ENCODE measurements around the gene SLC16A12.
A peak's percentile ranks its signal among the peaks of the same experiment; 100 is the strongest.

SLC16A12 gene

DNA sequence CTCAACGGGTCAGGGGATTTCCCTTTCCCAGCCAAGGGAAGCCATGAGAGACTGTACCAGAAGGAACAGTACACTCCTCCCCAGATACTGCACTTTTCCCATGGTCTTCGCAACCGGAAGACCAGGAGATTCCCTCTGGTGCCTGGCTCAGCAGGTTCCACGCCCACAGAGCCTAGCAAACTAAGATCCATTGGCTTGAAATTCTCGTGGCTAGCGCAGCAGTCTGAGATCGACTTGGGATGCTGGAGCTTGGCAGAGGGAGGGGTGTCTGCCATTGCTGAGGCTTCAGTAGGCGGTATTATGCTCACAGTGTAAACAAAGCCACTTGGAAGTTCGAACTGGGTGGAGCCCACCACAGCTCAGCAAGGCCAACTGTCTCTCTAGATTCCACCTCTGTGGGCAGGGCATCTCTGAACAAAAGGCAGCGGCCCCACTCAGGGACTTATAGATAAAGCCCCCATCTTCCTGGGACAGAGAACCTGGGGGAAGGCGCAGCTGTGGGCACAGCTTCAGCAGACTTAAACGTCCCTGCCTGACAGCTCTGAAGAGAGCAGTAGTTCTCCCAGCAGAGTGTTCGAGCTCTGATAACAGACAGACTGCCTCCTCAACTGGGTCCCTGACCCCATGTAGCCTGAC lies 29.6 kb downstream of the SLC16A12 start:
- TF ChIP-seq, protein P1, sequence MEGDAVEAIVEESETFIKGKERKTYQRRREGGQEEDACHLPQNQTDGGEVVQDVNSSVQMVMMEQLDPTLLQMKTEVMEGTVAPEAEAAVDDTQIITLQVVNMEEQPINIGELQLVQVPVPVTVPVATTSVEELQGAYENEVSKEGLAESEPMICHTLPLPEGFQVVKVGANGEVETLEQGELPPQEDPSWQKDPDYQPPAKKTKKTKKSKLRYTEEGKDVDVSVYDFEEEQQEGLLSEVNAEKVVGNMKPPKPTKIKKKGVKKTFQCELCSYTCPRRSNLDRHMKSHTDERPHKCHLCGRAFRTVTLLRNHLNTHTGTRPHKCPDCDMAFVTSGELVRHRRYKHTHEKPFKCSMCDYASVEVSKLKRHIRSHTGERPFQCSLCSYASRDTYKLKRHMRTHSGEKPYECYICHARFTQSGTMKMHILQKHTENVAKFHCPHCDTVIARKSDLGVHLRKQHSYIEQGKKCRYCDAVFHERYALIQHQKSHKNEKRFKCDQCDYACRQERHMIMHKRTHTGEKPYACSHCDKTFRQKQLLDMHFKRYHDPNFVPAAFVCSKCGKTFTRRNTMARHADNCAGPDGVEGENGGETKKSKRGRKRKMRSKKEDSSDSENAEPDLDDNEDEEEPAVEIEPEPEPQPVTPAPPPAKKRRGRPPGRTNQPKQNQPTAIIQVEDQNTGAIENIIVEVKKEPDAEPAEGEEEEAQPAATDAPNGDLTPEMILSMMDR (IDR thresholded peaks at IDR 0.05; ENCODE audit: low read depth, low read length, missing control alignments) = no peak
- in situ Hi-C loops (cut with HindIII; ENCODE audit: low sequenced_read_pairs) = no loop called here
- no peak overlapping the region for H3K4me3 ChIP-seq (ENCODE audit: low read depth, low read length)
- DNase-seq (ENCODE audit: low read depth) = no peak

DNA sequence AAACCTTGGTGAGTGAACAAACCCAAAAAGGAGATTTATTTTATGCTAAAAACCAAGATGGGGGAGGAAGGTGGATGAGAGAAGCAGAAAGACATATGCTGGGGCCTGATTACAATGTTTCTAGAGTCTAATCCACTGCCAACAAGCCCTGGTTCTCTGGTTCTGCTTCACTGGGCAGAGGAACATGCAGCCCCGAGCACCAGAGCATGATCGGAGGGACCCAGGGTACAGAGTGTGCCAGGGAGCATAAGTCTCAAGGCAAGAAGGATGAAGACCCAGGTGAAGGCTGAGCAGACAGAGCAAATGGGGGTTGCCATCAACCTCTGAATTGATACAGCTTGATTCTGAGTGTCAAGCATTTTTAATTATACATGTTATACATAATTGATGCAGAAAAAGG lies 30.7 kb downstream of the SLC16A12 start:
- no peak overlapping the region for H3K4me3 ChIP-seq (ENCODE audit: low read depth, low read length)
- in situ Hi-C loops (cut with HindIII; ENCODE audit: low sequenced_read_pairs) = no loop called here
- TF ChIP-seq, protein P1 (IDR thresholded peaks at IDR 0.05; ENCODE audit: low read depth, low read length, missing control alignments) = no peak
- no peak for DNase-seq (ENCODE audit: low read depth)

DNA sequence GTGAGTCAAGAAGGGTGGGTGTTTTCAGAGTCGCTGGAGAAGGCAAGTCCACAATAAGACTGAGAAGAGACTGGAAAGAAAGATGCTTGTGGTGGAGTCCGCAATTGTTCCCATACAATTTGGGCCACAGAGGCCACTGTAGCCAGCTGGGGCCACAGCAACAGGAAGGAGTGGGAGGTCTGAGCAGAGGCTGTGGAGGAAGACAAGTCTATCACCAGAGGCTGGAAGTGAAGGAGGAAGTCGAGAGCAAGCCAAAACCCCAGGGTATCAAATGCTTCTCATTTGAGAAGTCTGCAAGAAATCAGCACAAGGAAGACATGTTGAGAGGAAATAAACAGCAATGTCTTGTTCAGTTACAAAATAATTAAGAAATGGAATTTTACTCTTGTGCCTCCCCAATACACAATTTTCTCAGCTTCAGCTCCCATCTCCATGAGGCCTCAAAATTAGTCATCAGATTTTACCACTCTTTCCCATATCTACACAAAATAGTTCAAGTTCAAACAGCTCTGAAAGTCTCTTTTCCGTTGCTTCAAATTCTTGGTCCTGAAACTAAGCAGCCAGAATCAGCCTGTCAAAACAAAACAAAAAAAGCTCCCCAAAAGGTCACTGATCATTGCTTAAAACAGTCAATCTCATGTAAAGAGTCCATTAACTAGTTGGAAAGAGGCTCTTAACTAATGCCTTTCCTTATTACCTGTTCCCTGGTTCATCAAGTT lies 31.6 kb downstream of the SLC16A12 start:
- H3K4me3 ChIP-seq (ENCODE audit: low read depth, low read length) = no peak overlapping the region
- in situ Hi-C loops (cut with HindIII; ENCODE audit: low sequenced_read_pairs) = no loop called here
- TF ChIP-seq, protein P1 (IDR thresholded peaks at IDR 0.05; ENCODE audit: low read depth, low read length, missing control alignments) = no peak
- no peak for DNase-seq (ENCODE audit: low read depth)

DNA sequence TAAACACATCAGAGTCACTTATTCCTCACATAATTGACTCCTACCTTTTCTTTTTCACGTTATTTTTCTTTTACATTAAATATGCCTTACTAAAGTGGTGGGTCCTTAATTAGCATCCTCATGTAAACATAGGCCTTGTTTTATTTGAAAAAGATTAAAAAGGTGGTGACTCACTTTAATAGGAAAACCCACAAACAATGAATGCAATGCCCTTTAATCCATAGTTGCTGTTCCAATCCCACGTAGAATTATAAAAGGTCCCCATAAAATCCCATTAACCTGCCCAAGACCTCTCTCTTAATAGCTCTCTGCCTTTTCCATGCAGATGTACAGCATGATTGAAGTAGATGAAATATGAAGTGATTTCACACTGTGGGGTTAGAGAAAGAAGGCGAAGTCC lies 32.2 kb downstream of the SLC16A12 start:
- TF ChIP-seq, protein P1 (IDR thresholded peaks at IDR 0.05; ENCODE audit: low read depth, low read length, missing control alignments) = no peak
- no peak overlapping the region for H3K4me3 ChIP-seq (ENCODE audit: low read depth, low read length)
- DNase-seq (ENCODE audit: low read depth) = no peak
- in situ Hi-C loops (cut with HindIII; ENCODE audit: low sequenced_read_pairs) = no loop called here

DNA sequence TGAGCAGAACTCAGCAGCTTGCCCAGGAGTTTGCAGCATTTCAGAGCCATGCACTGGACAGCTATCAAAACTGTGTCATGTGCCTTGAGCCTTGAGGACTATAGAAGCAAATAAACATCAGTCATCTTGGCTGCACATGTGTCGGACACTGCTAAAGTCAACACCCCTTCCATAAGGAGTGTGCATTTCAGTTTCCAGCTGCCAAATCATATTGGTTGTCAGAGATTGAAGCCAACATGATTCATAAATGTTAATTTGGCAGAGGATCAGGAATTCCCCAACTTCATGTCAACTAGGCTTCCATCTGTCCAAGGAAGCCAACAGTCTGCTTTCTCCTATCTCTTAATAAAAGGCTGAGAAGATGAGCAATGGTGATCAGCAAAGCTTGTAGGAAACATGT lies 32.8 kb downstream of the SLC16A12 start:
- DNase-seq (ENCODE audit: low read depth) = no peak
- TF ChIP-seq, protein P1 (IDR thresholded peaks at IDR 0.05; ENCODE audit: low read depth, low read length, missing control alignments) = no peak
- in situ Hi-C loops (cut with HindIII; ENCODE audit: low sequenced_read_pairs) = no loop called here
- no peak overlapping the region for H3K4me3 ChIP-seq (ENCODE audit: low read depth, low read length)

DNA sequence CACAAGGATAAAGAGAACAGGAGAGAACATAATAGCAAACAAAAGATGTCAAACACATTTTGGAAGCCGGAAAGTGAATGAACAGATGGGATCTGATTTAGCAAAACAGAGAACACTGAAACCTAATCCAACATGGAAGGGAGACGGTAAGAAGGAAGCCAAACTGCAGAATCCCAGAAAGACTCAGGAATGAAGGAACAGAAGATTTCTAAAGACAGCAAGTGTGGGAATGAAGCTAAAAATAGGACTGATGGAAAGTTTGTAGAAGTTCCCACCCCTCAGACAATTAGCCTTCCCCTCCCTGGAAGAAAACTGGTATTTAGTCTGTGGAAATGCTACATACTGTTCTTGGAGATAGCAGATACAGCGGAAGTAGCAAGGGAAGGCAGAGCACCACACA lies 40.8 kb downstream of the SLC16A12 start:
- TF ChIP-seq, protein P1 (IDR thresholded peaks at IDR 0.05; ENCODE audit: low read depth, low read length, missing control alignments) = no peak
- peak; percentile 29 for DNase-seq (ENCODE audit: low read depth)
- no peak overlapping the region for H3K4me3 ChIP-seq (ENCODE audit: low read depth, low read length)
- in situ Hi-C loops (cut with HindIII; ENCODE audit: low sequenced_read_pairs) = no loop called here

All from astrocyte of the cerebellum (primary cell).